ENCODE data around the gene GAREM2.

GAREM2 gene

GRCh38 chr2:26179446-26179913 lies 6.6 kb downstream of the GAREM2 start:
- DNase-seq (ENCODE audit: low read depth in 2 of 2), result no peak
- peak overlapping the region in 1 of 2 donors; percentile 59 for H3K4me3 ChIP-seq (replicated peaks in 1 of 2; ENCODE audit: low read depth in 2 of 2, low read length in 2 of 2)
- TF ChIP-seq CTCF (IDR thresholded peaks at IDR 0.05; ENCODE audit: low read depth, low read length), result no peak

GRCh38 chr2:26182441-26182840 lies 9.6 kb downstream of the GAREM2 start:
- no peak for DNase-seq (ENCODE audit: low read depth in 2 of 2)
- TF ChIP-seq CTCF (IDR thresholded peaks at IDR 0.05; ENCODE audit: low read depth, low read length), result no peak
- H3K4me3 ChIP-seq (replicated peaks in 1 of 2; ENCODE audit: low read depth in 2 of 2, low read length in 2 of 2), result no peak overlapping the region

- TF ChIP-seq CTCF (IDR thresholded peaks at IDR 0.05; ENCODE audit: low read depth, low read length), result no peak
- no peak for DNase-seq (ENCODE audit: low read depth in 2 of 2)
- H3K4me3 ChIP-seq (replicated peaks in 1 of 2; ENCODE audit: low read depth in 2 of 2, low read length in 2 of 2), result no peak overlapping the region
Measured at GRCh38 chr2:26182887-26183630, 10.2 kb downstream of the GAREM2 start.

GRCh38 chr2:26184121-26184520 lies 11.2 kb downstream of the GAREM2 start:
- H3K4me3 ChIP-seq (replicated peaks in 1 of 2; ENCODE audit: low read depth in 2 of 2, low read length in 2 of 2), result peak overlapping the region; percentile 32 to 53
- no peak for DNase-seq (ENCODE audit: low read depth in 2 of 2)
- TF ChIP-seq CTCF (IDR thresholded peaks at IDR 0.05; ENCODE audit: low read depth, low read length), result no peak

- H3K4me3 ChIP-seq (replicated peaks in 1 of 2; ENCODE audit: low read depth in 2 of 2, low read length in 2 of 2), result peak overlapping the region; percentile 57 to 60
Measured at GRCh38 chr2:26184555-26185303, 11.8 kb downstream of the GAREM2 start.

More at GRCh38 chr2:26184555-26185303, 11.8 kb downstream of the GAREM2 start:
- TF ChIP-seq CTCF (IDR thresholded peaks at IDR 0.05; ENCODE audit: low read depth, low read length), result peak; percentile 32
- DNase-seq (ENCODE audit: low read depth in 2 of 2), result peak; percentile 82 to 88

Data from cardiac fibroblast (primary cell).